Retinal pigment epithelial cell (primary cell): ENCODE data around the gene SLC29A1.

ENCODE experiments used
- DNase-seq: peaks from one replicate; pipeline ENCODE4 v3.0.0-alpha.2; 2010; ENCODE audit warnings: low read depth
- H3K4me3 ChIP-seq: 2 replicates; pipeline ENCODE4 v1.5.1; 2011; ENCODE audit warnings: mild to moderate bottlenecking, low read length, control low read depth, moderate library complexity
- CTCF ChIP-seq: conservative IDR thresholded peaks from 2 replicates; pipeline ENCODE4 v1.5.1; 2011; ENCODE audit warnings: low read depth, low read length, control low read depth, inconsistent platforms

SLC29A1 gene

GRCh38 chr6:44219053-44219814, 4.2 kb upstream of the SLC29A1 start:
- no peak for DNase-seq

GRCh38 chr6:44219815-44220784, 3.3 kb upstream of the SLC29A1 start:
- H3K4me3 ChIP-seq = peak overlapping the region; percentile 59
- TF ChIP-seq CTCF = peak; percentile 4
- DNase-seq = no peak

More at GRCh38 chr6:44219053-44219814, 4.2 kb upstream of the SLC29A1 start:
- H3K4me3 ChIP-seq = peak overlapping the region; percentile 59
- no peak for TF ChIP-seq CTCF

GRCh38 chr6:44220913-44221290, 2.5 kb upstream of the SLC29A1 start:
- DNase-seq = no peak
- TF ChIP-seq CTCF = no peak
- H3K4me3 ChIP-seq = no peak overlapping the region

GRCh38 chr6:44221291-44221960, 2.0 kb upstream of the SLC29A1 start:
- DNase-seq = peak; percentile 77
- H3K4me3 ChIP-seq = peak overlapping the region; percentile 8
- peak; percentile 95 for TF ChIP-seq CTCF

GRCh38 chr6:44221961-44222335, 1.4 kb upstream of the SLC29A1 start:
- H3K4me3 ChIP-seq = peak overlapping the region; percentile 8
- DNase-seq = no peak
- TF ChIP-seq CTCF = no peak

GRCh38 chr6:44222486-44223318, 693 bp upstream of the SLC29A1 start:
- DNase-seq = no peak
- TF ChIP-seq CTCF = no peak

More at GRCh38 chr6:44222486-44223318, 693 bp upstream of the SLC29A1 start:
- H3K4me3 ChIP-seq = peak overlapping the region; percentile 52
